ENCODE data around the gene TSPAN33.
"Not testable (repeated sequence)": the region's sequence is repeated elsewhere in the genome, so short reads cannot be mapped to it uniquely, and the experiment has no call there.

TSPAN33 gene

GRCh38 chr7:129209067-129209926 lies 64.8 kb downstream of the TSPAN33 start:
- DNase-seq: no peak

GRCh38 chr7:129210256-129210988 lies 65.9 kb downstream of the TSPAN33 start:
- peak; percentile 83 for DNase-seq

GRCh38 chr7:129210989-129211312 lies 66.4 kb downstream of the TSPAN33 start:
- DNase-seq: no peak

GRCh38 chr7:129212126-129212525 lies 67.6 kb downstream of the TSPAN33 start:
- no peak for DNase-seq

GRCh38 chr7:129212596-129212995 lies 68.1 kb downstream of the TSPAN33 start:
- no peak for DNase-seq

- DNase-seq: no peak
Measured at GRCh38 chr7:129213828-129214227, 69.3 kb downstream of the TSPAN33 start.

- not testable (repeated sequence) for DNase-seq
Measured at GRCh38 chr7:129215691-129216090, 71.2 kb downstream of the TSPAN33 start.

- DNase-seq: not testable (repeated sequence)
Measured at GRCh38 chr7:129216101-129216715, 71.7 kb downstream of the TSPAN33 start.

- not testable (repeated sequence) for DNase-seq
Measured at GRCh38 chr7:129216821-129217416, 72.4 kb downstream of the TSPAN33 start.

GRCh38 chr7:129218514-129219062 lies 74.1 kb downstream of the TSPAN33 start:
- DNase-seq: peak; percentile 92

GRCh38 chr7:129219166-129219565 lies 74.7 kb downstream of the TSPAN33 start:
- DNase-seq: not testable (repeated sequence)

All from suppressor macrophage treated with lipopolysaccharide for 4 hours (primary cell).